ELF-1 (cell line): Measurements from ENCODE around the gene PLCB3.
"Not testable (repeated sequence)": the region's sequence is repeated elsewhere in the genome, so short reads cannot be mapped to it uniquely, and the experiment has no call there.

Source experiments
- DNase-seq: peaks from one replicate; pipeline ENCODE4 v3.0.0-alpha.2; 2016; ENCODE audit warnings: low read depth, low spot score

Gene PLCB3

DNA sequence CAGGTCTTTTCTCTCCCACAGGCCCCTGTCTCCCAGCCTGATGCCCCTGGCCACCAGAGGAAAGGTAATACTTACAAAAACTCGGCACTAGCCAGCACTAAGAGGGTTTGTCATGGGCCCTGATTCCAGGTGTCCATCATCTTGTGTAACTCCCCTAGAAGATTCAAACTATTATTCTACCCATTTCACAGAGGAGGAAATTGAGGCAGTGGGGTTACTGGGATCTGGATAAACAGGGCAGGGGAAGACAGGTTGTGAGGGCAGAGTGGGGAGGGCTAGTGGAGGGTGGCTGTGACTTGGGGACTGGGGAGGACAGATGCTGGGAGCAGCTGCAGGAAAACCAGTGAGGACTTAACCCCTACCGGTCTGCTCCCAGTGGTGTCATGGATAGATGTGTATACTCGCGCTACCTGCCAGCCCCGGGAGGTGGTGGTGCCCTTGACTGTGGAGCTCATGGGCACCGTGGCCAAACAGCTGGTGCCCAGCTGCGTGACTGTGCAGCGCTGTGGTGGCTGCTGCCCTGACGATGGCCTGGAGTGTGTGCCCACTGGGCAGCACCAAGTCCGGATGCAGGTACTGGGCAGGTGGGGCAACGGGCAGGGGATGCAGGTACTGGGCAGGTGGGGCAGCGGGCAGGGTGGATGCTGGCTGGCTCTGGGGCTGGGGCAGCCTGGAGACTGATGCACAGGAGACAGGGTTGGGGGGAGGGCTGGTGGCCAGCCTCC is 15.7 kb upstream of the PLCB3 start:
- no peak for DNase-seq

- DNase-seq = no peak
Observed at GRCh38 chr11:64237484-64237951, 13.8 kb upstream of the PLCB3 start.

DNA sequence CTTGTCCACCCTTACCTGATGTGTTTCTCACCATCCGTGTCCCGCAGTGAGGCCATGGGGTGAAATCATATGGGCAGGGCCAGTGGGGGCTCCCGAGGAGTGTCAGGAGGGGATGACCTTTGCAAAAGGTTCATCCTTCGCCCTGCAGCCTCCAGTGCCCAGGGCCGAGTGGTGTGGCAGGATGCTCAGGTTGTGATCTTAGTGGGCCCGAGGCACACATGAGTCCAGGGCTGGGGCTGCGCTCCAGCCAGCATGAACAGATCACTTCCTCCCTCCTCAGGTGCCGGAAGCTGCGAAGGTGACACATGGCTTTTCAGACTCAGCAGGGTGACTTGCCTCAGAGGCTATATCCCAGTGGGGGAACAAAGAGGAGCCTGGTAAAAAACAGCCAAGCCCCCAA is 13.3 kb upstream of the PLCB3 start:
- no peak for DNase-seq

- DNase-seq = no peak
Observed at GRCh38 chr11:64238999-64239398, 12.3 kb upstream of the PLCB3 start.

DNA sequence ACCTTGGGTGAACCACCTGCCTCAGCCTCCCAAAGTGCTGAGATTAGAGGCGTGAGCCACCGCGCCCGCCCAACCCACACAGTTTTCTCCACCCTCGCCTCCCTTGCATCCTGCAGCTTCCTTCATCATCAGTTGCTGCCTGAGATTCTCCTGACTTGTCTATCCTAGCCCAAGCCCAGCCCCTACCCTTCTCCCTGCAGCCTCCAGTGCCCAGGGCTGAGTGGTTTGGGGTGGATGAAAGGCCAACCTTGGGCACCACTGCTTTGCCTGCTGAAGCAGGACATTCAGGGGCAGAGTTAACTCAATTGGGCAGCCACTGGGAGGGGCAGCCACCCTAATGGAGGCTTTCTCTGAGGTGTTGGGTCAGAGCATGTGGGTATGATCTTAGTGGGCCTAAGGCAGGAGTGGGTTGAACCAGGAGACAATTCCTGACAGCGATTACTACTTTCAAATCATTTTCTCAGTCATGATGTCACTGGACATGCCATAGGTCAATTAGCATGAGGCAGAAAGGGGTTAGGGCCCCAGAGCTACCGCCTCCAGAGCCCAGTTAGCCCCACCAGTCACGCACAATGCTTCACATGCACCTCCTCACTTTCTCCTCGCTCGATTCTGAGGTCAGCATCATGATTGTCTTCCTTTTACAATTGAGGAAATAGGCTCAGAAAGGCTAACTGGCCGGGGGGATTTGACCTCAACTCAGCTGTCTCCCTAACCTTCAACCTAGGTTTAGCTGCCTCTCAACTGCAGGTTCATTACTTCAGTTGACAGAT is 11.5 kb upstream of the PLCB3 start:
- DNase-seq = no peak

GRCh38 chr11:64240435-64241240 is 10.7 kb upstream of the PLCB3 start, which contains the start of gene FKBP2:
TSS of gene FKBP2 (plus strand) at chr11:64241095. CDS start at chr11:64242388, 1,293 bp downstream.
- peak; percentile 98 for DNase-seq

GRCh38 chr11:64241241-64241490 is 10.2 kb upstream of the PLCB3 start:
- DNase-seq = no peak

DNA sequence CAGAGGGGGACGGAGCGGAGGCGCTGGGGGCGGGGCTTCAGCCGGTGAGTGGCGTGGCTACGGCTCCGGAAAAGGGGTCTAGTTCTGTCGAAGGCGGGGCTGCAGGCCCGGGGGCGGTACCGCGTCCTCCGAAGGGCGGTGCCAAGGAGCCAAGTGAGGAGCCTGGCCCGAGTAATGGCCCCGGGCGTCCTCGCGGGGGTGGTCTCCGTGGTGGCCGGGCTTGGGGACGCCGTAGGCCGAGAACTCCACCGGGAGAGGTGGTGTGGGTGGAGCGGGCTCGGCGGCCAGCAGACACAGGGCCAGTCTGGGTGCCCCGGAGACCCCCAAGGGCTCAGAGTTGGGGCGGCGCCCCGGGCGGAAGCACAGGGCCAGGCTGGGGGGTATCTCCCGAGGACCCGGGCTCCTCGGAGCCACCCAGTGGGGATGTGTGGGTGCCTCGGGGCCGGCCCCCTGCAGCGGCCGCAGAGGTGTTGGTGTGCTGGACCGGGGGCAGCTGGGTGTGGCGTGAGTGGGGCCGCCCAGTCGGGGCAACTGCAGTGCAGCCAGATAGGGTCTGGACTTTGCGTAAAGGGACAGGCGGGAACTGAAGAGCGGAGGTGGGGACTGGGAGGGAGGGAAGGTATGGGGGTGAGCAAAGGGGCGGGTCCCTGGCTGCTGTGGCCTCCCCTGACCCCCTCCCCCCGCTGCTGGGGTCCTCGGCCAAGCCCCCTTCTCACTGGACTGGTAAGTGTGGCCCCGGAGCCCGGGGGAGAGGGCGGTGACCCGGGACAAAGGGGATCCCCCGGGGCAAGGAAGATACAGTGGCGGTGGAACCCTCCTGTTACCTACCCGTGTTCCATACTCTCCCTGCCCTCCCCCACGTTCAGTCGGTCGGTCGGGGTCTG is 9.6 kb upstream of the PLCB3 start:
- DNase-seq = peak; percentile 99

DNA sequence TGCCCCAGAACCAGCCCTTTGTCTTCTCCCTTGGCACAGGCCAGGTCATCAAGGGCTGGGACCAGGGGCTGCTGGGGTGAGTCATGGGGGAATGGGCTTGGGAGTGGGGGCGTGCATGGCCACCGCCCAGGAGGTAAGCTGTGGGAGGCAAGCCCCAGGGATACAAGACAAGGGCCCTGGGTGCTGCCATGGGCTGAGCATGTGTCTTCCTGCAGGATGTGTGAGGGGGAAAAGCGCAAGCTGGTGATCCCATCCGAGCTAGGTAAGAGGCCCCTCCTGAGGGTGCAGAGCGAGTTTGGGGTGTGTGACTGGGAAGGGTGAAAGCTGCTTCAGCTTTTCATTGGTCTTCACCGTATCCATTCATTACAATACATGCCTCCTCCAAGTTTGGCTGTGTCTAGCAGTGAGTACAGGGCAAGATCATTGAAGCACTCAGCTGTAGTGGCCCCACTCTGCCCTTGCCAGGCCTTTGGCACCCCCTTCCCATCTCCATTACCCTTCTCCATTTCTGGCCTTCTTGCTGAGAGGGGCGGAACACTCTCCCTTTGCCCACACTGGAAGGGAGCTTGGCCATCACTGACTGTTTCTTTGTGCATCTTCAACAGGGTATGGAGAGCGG is 8.0 kb upstream of the PLCB3 start:
- no peak for DNase-seq

- DNase-seq = no peak
Observed at GRCh38 chr11:64244107-64244506, 7.2 kb upstream of the PLCB3 start.

- DNase-seq = no peak
Observed at GRCh38 chr11:64244966-64245365, 6.4 kb upstream of the PLCB3 start.

GRCh38 chr11:64245401-64245796 is 5.9 kb upstream of the PLCB3 start:
- no peak for DNase-seq

GRCh38 chr11:64245797-64246620 is 5.3 kb upstream of the PLCB3 start:
- DNase-seq = peak; percentile 87

DNA sequence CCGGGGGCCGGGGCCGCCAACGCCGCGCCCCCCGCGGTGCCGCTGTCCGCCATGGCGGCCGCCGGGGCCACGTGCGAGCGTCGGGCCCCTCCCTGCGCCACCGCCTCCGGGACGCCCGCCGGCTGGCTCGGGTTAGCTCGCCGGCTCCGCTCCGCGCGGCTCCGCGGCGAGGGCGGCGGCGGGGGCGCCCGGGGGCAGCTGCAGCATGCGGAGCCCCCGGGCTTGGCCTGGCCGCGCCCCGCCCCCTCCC is 4.8 kb upstream of the PLCB3 start:
- not testable (repeated sequence) for DNase-seq

GRCh38 chr11:64246871-64247728 is 4.2 kb upstream of the PLCB3 start, which contains the start of gene PPP1R14B:
TSS of gene PPP1R14B (minus strand) at chr11:64246943. CDS start at chr11:64246673, 270 bp downstream.
- DNase-seq = peak; percentile 94

DNA sequence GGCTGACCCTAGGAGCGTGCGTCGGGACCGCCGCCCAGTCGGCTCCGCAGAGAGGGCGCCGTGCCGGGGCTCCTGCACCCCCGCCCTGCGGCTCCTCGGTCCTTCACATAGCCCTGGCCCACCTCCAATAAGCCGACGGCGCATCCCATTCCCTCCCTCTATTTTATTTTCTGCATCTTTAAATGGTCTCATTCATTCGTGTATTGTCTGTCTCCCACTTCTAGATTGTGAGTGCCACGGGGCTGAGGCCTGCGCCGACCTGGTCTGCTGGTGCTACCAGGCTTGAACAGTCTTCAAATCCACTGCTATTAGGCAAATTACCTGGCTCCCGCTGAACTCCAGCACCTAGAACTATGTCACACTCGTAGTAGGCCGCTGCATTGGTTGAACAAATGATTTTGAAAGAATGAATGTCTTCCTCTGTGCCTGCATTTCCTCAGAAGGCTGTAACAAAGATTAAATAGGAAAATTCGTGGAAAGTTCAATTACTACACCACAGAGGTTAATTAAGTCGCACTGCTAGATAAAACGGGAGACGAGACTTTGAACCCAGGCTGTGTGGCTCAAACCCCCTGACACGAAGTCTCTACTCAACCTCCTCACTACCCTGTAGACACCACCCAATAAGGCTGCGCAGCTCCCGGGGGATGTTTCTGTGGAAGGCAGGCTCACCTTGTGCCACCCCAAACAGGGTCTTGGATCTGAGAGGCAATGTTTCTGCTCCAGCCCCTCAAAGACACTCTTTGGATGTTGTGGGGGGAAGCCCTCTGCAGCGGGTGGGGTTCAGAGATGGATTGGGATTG is 3.4 kb upstream of the PLCB3 start:
- no peak for DNase-seq

GRCh38 chr11:64248578-64248977 is 2.8 kb upstream of the PLCB3 start:
- peak; percentile 58 for DNase-seq

DNA sequence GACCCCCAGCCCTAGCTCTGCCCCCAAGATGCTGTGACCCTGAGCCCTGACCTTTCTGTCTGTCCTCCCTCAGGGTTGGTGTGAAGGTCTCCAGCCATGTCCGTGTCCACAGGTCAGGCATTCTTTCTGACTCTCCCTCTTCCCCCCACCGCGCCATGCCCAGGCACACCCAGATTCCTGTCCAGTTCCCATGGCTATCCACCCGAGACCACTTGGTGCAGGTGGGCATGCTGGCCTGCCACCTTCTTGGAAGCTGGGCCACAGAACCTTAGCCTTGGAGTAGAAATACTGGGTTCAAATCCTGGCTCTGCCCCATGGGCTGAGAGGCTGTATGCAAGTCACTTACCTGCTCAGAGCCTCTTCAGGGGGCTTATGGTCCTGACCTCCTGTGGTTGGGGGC is 2.3 kb upstream of the PLCB3 start:
- DNase-seq = no peak
